ENCODE results near the gene RPRD1A.

DNA sequence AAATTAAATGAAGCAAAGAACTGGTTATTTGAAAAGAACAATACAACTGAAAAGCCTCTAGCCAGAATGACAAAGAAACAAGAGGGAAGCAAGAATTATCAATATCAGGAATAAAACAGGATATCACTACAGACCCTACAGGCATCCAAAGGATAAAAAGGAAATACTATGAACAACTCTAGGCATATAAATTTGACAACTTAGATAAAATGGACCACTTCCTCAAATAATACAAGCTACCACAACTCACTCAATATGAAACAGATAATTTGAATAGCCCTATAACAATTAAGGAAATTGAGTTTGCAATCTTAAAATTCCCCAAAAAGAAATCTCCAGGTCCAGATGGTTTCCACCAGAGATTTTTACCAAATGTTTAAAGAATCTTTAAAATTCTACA lies 19.8 kb downstream of the RPRD1A start:
- TF ChIP-seq, protein P1, sequence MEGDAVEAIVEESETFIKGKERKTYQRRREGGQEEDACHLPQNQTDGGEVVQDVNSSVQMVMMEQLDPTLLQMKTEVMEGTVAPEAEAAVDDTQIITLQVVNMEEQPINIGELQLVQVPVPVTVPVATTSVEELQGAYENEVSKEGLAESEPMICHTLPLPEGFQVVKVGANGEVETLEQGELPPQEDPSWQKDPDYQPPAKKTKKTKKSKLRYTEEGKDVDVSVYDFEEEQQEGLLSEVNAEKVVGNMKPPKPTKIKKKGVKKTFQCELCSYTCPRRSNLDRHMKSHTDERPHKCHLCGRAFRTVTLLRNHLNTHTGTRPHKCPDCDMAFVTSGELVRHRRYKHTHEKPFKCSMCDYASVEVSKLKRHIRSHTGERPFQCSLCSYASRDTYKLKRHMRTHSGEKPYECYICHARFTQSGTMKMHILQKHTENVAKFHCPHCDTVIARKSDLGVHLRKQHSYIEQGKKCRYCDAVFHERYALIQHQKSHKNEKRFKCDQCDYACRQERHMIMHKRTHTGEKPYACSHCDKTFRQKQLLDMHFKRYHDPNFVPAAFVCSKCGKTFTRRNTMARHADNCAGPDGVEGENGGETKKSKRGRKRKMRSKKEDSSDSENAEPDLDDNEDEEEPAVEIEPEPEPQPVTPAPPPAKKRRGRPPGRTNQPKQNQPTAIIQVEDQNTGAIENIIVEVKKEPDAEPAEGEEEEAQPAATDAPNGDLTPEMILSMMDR (IDR thresholded peaks at IDR 0.05), result no peak
- TF ChIP-seq POLR2A (IDR thresholded peaks at IDR 0.05) (no peak), POLR2AphosphoS5 (IDR thresholded peaks at IDR 0.05) (no peak)
